Adrenal gland (tissue), 12 donors: Measurements from ENCODE around the gene PMF1. TPM values are rescaled to one million over a fixed set of nuclear protein-coding genes. Genes with fewer than 3 reads are reported as not detected.
A peak's percentile ranks its signal among the peaks of the same experiment; 100 is the strongest.

ENCODE experiments used
- DNase-seq, 7 donors: peaks; one replicate each; pipeline ENCODE4 v3.0.0-alpha.2; 2019 to 2020
- H3K27ac ChIP-seq, 5 donors: fragments of 200-600 bp; sonication (generic) in 4 of 5; 1 replicate in 3 of 5; 2 replicates in 2 of 5; pipeline versions ENCODE4 v1.5.1 to v1.8.0; 2016 to 2020; ENCODE audit warnings: mild to moderate bottlenecking in 1 of 5
- H3K27me3 ChIP-seq: fragments of 200-600 bp; 2 replicates; pipeline ENCODE4 v1.8.0; 2021
- H3K36me3 ChIP-seq, 2 donors: fragments of 200-600 bp; replicated peaks in 1 of 2; 1 replicate in 1 of 2; 2 replicates in 1 of 2; pipeline versions ENCODE4 v1.5.1 to v1.8.0; 2018 to 2022
- H3K4me1 ChIP-seq, 2 donors: fragments of 200-600 bp; replicated peaks in 1 of 2; 1 replicate in 1 of 2; 2 replicates in 1 of 2; pipeline versions ENCODE4 v1.5.1 to v1.8.0; 2018 to 2021
- H3K4me3 ChIP-seq, 4 donors: fragments of 200-600 bp; sonication (generic) in 3 of 4; one replicate each; pipeline ENCODE4 v1.5.1; 2016 to 2018
- H3K9me3 ChIP-seq, 3 donors: fragments of 200-600 bp; sonication (generic) in 1 of 3; replicated peaks in 1 of 3; 1 replicate in 2 of 3; 2 replicates in 1 of 3; pipeline versions ENCODE4 v1.5.1 to v1.8.0; 2016 to 2021
- POLR2A ChIP-seq, 2 donors: fragments of 450-650 bp; IDR thresholded peaks; one replicate each; pipeline ENCODE4 v1.6.1; 2017; ENCODE audit warnings: antibody characterized with exemption in 2 of 2, mild to moderate bottlenecking in 2 of 2, moderate library complexity in 1 of 2
- WGBS, 4 donors: extraction: QIAGEN DNeasy Blood & Tissue Kit in 2 of 4; methylation state at CpG; one replicate each; pipeline versions ENCODE4 v1.1.5 to v1.1.7; 2013 to 2017; 5-methylcytosine and 5-hydroxymethylcytosine counted together
- intact Hi-C, 2 donors: fragments of 100-400 bp; cut with DNase I; formaldehyde crosslinking; loops; one replicate each; pipeline versions ENCODE4 v1.14.1 to v1.15.0; 2022 to 2023
- polyA plus RNA-seq, 3 donors: library from polyadenylated mRNA; stranded (reverse); fragments of 200-250 nt in 2 of 3; fragments of 350-450 nt in 1 of 3; fragmentation: Illumina TruSeq in 1 of 3; extraction: RNeasy Lipid Tissue Mini Kit (QIAGEN cat#74804) in 1 of 3; gene quantifications; one replicate each; pipeline ENCODE4 v1.2.3, GENCODE V29; 2013 to 2014
- total RNA-seq, 9 donors: library from RNA; depleted of rRNA in 4 of 9; stranded (reverse); fragments of >200 nt in 4 of 9; fragments of 120-200 nt in 1 of 9; fragmentation: NEBNext Ultra II Directional in 1 of 9; extraction: Animal tissue kit (Norgen Biotek cat#: 25700) in 1 of 9; gene quantifications; one replicate each; pipeline versions ENCODE4 v1.1.0 to v1.2.4, GENCODE V29; 2013 to 2023
- TF ChIP-seq, protein P1 (sequence below), 6 experiments: fragments of 450-650 bp in 4 of 6; fragments of 200-600 bp in 2 of 6; sonication (generic) in 1 of 6; IDR thresholded peaks; 1 replicate in 5 of 6; 2 replicates in 1 of 6; pipeline versions ENCODE4 v1.5.1 to v1.8.0; 2016 to 2021; ENCODE audit warnings: antibody characterized with exemption in 6 of 6, mild to moderate bottlenecking in 2 of 6, moderate library complexity in 1 of 6
- donor health status: healthy with polysubstance abuse.
- donor health status: Bipolar disorder and iron deficiency.
- donor health status: DM: yes; HTN: yes; CAD: no.
- donor health status: DM: no; HTN: no; CAD: no.
- donor health status: DM: no; HTN: no; CAD: no.
- donor health status: DM: yes; HTN: yes; CAD: no.

PMF1 gene
- total and polyA plus RNA-seq, 12 donors, result 45.6 to 103 (median 67.7) TPM

DNA sequence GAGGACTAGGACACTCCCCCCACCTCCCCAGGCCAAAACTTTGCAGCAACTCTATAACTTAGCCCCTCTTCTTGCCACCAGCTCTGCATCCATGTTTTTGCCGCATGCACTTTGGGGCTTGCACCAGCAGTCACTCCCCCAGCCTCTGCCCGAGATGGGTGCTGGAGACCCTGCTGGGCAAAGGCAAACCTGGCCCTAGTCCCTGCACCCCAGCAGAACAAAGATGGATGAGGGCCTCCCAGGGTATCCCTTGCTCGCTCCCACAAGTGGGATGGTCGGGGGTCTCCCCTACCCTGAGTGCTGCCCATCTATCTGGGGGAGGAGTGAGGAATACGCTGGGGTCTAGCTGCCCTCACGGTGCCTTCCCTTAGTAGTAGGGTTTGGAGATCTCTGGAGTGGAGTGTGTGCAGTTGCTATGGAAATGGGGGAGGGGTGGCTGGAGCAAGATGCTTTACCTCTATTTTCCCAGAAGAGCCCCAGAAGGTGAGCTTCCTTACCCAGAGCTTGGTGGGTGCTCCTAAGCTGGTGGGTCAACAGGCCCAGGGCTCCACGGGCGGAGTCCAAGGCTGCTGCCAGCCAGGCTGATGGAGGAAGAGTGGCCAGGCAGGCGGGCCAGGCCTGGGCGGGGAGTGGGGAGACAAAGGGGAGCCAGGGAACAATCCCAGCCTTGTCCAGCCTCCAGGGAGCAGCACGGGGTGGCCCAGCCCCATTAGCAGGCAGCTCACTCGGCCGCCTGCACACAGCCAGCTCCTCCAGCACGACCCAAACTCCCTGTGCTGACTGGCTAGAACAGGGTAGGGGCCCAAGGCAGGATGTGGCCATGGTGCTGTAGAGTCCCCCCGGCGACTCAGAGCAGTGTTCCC lies 34.9 kb downstream of the PMF1 start, which contains the start of gene PAQR6:
TSS of gene PAQR6 (minus strand) at position 597 of the 863 bp plus-strand sequence. CDS start 1,325 bp downstream, outside the sequence.
- H3K27me3 ChIP-seq, result no peaks in the 10 kb centered on the region
- peaks cover 0 to 35% of the 10 kb centered on the region in 2 donors for H3K36me3 ChIP-seq
- H3K27ac ChIP-seq, result peak within 1 kb of the TSS in 1 of 5 donors; percentile 49
- intact Hi-C loops, result no loop called here
- H3K4me1 ChIP-seq, result peaks cover 0 to 12% of the 10 kb centered on the region in 2 donors
- TF ChIP-seq, protein P1, sequence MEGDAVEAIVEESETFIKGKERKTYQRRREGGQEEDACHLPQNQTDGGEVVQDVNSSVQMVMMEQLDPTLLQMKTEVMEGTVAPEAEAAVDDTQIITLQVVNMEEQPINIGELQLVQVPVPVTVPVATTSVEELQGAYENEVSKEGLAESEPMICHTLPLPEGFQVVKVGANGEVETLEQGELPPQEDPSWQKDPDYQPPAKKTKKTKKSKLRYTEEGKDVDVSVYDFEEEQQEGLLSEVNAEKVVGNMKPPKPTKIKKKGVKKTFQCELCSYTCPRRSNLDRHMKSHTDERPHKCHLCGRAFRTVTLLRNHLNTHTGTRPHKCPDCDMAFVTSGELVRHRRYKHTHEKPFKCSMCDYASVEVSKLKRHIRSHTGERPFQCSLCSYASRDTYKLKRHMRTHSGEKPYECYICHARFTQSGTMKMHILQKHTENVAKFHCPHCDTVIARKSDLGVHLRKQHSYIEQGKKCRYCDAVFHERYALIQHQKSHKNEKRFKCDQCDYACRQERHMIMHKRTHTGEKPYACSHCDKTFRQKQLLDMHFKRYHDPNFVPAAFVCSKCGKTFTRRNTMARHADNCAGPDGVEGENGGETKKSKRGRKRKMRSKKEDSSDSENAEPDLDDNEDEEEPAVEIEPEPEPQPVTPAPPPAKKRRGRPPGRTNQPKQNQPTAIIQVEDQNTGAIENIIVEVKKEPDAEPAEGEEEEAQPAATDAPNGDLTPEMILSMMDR (IDR thresholded peaks at IDR 0.05), result no peak
- TF ChIP-seq POLR2A (IDR thresholded peaks at IDR 0.05), result no peak
- no peaks in the 10 kb centered on the region for H3K9me3 ChIP-seq
- 45 to 60% (median 52%) methylated on average over 6 to 16 of the region's 16 CpGs for WGBS, 4 donors
- no peak within 1 kb of the TSS for H3K4me3 ChIP-seq
- peak in 3 of 7 donors; percentile 22 to 31 (median 23) for DNase-seq

DNA sequence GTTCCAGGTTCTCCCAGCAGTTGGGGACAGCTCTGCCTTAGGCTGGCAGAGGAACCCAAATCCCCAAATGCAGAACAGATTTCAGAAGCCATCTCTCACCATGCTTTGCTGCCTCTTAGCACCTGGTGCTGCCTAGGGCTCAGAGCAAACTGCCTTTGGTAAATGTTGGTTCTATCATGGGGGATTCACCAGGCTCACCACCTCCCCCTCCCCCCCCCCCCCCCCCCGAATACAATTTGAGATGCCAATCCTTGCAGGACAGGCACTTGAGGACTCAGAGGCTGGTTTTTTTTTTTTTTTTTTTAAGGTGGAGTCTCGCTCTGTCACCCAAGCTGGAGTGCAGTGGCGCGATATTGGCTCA lies 35.5 kb downstream of the PMF1 start:
- H3K4me1 ChIP-seq, result peaks cover 0 to 12% of the 10 kb centered on the region in 2 donors

DNA sequence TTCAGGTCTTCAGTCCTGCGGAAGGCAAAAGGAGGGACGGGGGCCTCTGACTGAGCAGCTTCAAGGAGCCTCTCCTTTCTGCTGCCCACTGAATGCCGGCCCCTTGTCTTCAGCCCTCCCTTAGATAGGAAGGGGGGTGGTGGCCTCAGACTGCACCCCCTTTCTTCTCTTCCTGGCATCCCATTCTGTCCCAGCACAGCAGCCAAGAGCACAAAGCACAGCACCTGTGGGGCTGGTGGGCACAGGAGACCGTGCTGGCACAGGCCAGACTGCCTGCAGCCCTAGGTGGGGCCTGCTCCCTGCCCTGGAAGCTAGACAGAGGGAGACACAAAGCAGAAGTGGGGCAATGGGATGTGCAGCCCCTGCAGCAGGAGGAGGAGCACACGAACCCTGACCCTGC lies 36.8 kb downstream of the PMF1 start:
- H3K36me3 ChIP-seq, result peaks cover 0 to 52% of the 10 kb centered on the region in 2 donors
- no peak overlapping the region for H3K4me3 ChIP-seq
- 70 to 92% (median 88%) methylated on average over 3 to 5 of the region's 5 CpGs for WGBS, 4 donors

More for the DNA sequence above, 35.5 kb downstream of the PMF1 start:
- no peaks in the 10 kb centered on the region for H3K9me3 ChIP-seq
- H3K36me3 ChIP-seq, result peaks cover 0 to 41% of the 10 kb centered on the region in 2 donors
- H3K4me3 ChIP-seq, result no peak overlapping the region
- H3K27me3 ChIP-seq, result no peaks in the 10 kb centered on the region
- 68 to 78% (median 72%) methylated on average over 3 to 4 of the region's 4 CpGs for WGBS, 4 donors
- TF ChIP-seq POLR2A (IDR thresholded peaks at IDR 0.05), result no peak
- TF ChIP-seq, protein P1 (IDR thresholded peaks at IDR 0.05), result no peak
- DNase-seq, result no peak
- no peak overlapping the region for H3K27ac ChIP-seq
- intact Hi-C loops, result no loop called here

DNA sequence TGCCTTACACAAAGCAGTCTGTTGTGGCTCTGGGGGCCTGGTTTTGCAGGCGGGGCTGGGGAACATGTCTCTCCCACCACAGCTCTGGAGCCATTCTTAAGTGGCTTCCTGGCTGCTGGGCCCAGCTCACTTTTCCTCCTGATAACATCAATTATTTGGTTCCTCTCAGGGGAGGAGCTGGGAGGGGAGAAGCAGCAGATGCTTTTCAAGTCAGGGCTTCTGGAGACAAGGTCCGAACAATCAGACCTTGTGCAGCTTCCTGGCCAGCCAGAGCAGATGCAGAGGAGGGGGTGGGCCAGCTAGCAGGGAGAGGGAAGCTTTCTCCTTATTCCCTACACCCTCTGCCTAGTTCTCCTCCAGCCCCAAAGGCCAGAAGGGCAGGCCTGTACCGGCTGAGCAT lies 38.7 kb downstream of the PMF1 start:
- Histone ChIP-seq H3K4me3 (no peak overlapping the region), H3K27me3 (no peaks in the 10 kb centered on the region), H3K4me1 (no peaks in the 10 kb centered on the region), H3K36me3 (peaks cover 0 to 72% of the 10 kb centered on the region in 2 donors), H3K9me3 (no peaks in the 10 kb centered on the region), H3K27ac (peak overlapping the region in 1 of 5 donors; percentile 30)
- TF ChIP-seq POLR2A (IDR thresholded peaks at IDR 0.05), result no peak
- TF ChIP-seq, protein P1 (IDR thresholded peaks at IDR 0.05), result no peak
- DNase-seq, result no peak
- intact Hi-C loops, result no loop called here
- 46 to 100% (median 62%) methylated on average over 1 to 3 of the region's 3 CpGs for WGBS, 4 donors

More for the DNA sequence above, 36.8 kb downstream of the PMF1 start:
- H3K9me3 ChIP-seq, result no peaks in the 10 kb centered on the region
- TF ChIP-seq, protein P1 (IDR thresholded peaks at IDR 0.05), result no peak
- TF ChIP-seq POLR2A (IDR thresholded peaks at IDR 0.05), result no peak
- intact Hi-C loops, result no loop called here
- H3K27ac ChIP-seq, result peak overlapping the region in 1 of 5 donors; percentile 21
- no peaks in the 10 kb centered on the region for H3K27me3 ChIP-seq
- DNase-seq, result no peak
- H3K4me1 ChIP-seq, result peaks cover 0 to 12% of the 10 kb centered on the region in 2 donors
